ENCODE measurements around the gene OTOS.

OTOS gene

GRCh38 chr2:240135706-240136012 lies 4.8 kb downstream of the OTOS start:
- no peak for DNase-seq

DNA sequence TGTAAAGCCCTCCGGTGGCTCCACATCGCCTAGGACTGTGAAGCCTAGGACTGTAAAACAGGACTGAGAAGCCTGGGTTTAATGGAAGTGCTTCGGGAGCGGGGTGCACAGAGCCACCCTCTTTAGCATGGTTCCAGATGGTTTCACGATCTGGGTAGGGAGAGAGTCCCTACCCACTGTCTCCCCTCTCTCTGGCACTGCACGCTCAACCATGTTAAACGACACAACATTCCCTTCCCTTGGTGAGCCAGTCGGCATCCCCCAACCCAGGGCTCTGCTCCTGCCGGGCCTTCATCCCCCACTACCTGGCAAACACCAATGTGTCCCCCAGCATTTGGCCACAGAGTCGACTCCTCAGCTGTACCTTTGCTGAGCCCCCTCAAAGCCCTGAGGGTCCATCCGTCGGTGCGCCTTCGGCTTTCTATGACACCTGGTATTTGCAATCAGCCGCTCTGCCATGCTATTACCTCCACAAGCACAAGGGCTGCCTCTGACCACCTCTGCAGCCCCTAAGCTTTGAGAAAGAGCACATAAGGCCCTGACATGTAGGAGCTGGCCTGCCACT lies 5.4 kb downstream of the OTOS start:
- no peak for DNase-seq

- no peak for DNase-seq
These were observed 6.0 kb downstream of the OTOS start for GRCh38 chr2:240134466-240134865.

DNA sequence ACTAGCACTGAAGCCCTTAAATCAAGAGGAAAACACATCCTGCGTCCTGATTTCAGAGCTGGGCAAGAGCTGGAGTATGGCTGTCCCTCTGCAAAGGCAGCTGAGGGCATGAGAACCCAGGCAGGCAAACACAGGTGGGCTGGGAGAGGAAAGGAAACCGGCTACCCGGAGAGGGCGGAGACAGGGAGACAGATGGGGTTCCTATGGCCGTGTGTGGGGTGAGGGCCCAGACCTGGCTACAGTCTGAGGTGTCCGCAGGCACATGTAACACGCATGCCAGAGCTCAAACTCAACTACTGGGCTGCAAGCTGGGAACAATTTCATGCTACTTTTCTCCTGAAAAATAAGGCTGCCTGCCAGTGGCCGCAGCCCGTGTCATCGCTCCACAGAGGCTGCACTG lies 7.1 kb downstream of the OTOS start:
- DNase-seq, result no peak

- DNase-seq, result no peak
These were observed 7.8 kb downstream of the OTOS start for GRCh38 chr2:240132651-240132980.

DNA sequence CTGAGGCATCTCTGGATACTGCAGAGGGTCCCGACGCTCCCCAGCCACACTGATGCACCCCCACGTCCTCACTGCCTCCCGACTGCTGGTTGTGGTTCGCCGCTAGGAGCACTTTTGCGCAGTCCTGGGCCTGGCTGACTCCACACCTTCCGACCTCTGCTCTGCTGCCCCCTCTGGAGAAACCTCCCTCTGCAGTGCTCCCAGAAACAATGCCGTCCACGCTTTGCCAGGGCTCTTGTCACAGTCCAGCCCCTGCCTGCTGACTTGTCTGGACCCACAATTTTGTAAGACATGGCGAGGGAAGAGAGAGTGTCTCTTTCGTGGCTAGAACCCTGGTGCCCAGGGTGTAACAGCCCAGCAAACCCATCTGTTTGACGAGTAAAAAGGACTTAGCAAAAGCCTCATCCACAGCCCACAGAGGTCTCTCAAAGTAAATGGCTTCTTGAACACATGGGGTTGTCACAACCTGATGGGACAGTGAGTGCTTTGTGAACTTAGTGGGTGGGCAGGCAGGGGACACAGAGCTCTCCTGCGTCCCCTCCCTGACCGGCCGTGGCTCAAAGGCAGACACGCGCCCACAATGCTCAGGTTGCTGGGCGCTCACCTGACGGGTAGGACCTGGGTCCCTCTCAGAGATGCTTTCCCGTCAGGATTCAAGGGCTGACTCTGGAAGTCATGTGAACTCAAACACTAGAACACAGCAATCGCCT lies 8.4 kb downstream of the OTOS start:
- no peak for DNase-seq

- DNase-seq, result no peak
These were observed 9.2 kb downstream of the OTOS start for GRCh38 chr2:240131296-240131695.

DNA sequence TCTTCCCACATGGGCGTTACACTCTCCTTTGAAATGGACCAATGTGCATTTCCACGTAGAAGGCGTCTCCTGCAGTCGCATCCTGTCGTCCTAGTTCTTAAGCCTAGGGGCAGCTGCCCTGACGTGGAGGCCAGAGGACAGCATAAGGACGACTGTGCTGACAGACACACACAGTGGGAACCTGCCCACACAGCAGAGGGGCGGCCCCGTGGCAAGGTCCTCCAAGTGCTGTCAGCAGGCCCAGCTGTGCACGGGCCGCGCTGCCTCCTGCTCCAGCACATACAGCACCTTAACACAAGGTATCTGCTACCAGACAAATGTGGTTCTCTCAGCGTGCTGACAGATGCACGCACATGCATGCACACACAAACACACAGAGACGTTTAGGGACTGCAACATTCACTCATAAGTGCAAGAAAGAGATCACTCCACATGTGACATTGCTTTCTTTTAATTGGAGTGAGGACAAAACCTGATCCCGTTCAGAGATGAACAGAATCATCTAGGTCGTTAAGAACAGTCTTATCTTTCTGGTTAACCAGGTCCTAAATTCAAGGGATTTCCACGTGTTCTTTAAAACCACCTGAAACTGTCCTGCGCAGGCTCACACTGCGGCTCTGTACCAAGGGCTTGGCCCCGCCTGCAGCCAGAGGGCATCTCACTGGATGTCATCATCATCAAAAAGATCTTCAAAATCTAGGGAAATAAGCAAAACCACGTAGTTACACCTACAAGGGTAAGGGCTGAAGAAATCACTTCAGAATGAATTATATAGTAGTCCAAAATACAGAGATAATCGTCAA lies 9.9 kb downstream of the OTOS start:
- no peak for DNase-seq

DNA sequence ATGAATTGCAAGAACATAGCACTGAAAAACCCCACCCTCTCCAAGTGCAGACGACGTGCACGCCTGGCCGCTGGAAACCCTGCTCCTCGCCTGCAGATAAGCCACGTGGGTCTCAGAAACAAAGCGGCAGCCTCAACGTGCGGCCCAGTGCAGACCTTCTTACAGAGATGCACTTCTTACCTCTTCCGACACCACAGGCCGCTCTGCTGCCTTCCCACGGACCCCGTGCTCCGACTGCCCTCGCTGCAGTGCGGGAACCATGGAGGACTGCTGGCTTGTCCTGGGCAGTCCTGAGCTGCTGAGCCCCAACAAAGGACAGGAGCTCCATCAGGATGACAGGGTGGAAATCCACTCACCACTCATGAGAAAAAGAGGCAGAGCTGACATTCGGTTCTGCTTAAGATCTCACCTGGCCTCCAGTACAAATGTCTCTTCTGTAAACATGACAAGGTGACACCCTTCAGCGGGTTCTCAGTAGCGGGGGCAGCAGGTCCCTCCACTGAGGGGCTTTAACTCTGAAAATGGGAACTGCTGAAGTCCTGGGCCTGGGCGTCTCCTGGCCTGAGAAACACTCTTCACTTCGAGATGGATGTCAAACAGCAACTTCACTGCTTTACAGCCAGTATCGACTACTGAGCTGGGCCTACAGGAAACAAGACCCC lies 10.6 kb downstream of the OTOS start:
- DNase-seq, result no peak

DNA sequence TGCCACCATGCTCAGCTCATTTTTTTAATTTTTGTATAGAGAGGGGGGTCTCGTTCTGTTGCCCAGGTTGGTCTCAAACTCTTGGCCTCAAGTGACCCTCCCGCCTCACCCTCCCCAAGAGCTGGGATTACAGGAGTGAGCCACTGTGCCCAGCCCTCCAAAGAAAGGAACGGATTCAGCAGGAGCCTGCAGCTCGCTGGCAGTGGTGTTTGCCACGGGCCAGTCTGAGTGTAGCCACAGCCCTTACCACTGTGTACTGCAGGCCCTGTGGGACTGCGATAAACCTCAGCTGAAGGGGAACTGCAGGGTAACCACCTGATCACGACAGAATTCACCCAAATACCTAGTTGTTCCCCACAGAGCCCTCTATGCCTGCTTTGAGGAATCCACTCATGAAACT lies 11.1 kb downstream of the OTOS start:
- no peak for DNase-seq

DNA sequence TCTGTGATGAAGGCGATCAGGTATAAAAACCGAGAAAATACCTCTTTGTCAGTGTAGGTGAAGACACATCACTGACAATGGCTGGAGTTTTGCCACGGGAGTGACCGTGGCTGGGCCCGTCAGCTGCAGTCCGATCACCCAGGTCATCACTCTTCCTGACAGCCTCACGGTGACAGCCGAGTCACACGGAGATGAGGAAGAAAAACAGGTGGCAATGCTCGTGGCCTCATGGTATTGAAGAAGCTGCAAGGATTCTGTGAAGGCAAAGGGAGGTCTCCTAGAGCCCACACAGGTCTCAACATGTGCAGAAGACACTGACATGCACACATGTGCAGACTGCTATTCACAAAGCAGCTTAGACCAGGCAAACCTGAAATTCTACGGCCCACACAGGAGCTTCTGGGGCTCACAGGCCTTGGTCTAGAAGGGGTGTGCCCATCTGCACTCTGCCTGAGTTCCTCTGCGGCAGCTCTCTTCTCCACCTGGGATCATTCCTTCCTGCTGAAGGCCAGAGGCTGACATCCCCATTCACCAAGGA lies 11.8 kb downstream of the OTOS start:
- DNase-seq, result no peak

DNA sequence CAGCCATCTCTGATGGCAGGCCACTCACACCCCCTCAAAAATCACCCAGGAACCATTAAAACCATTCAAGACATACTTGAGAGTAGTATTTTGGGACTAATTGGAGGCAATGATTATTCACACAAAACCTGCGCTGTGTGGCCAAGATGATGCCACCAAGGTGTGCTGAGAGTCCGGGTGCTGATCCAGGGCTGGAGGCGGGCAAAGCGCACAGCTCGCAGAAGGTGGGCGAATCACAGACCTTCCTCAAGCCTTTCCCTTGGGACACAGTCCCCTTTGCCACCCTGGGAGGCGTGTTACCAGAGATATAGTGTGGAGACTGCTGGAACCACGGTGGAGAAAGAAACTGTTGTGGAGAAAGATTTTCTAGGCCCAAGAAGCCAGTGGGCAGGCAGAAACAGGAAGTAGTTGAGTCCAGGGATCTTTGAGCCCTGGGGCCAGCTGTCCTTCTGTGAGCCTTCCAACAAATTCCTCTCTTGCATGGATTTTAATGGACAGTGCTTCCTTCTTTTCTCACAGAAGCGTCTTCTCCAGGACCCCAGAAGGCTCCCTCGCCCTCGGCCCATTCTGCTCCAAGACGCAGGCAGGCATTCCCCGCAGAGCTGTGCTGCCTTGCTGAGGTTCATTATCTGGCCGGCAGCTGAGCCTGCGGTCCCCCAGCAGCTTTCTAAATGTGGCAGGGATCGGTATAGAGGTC lies 12.4 kb downstream of the OTOS start:
- DNase-seq, result no peak

GRCh38 chr2:240127191-240127750 lies 13.2 kb downstream of the OTOS start:
- DNase-seq, result no peak

DNA sequence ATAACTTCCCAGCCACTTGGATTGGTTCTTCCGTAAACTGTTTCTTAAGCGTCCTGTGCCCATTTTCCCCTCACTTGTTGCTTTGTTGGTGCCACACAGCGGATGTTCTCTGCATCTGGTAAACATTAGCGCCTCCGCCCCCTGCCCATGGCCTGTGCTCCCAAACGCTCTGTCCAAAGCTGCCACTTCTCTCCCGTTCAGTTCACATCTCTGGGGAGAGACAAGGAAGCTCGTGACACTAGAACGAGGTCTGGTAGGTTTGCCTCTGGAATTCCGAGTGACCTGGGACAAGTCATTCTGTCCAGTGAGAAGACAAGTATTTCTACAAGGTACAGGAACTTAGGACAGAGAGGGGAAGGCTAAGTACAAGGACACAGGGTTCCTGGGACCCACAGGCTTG lies 13.7 kb downstream of the OTOS start:
- DNase-seq, result no peak

GRCh38 chr2:240125742-240126141 lies 14.7 kb downstream of the OTOS start:
- DNase-seq, result no peak

DNA sequence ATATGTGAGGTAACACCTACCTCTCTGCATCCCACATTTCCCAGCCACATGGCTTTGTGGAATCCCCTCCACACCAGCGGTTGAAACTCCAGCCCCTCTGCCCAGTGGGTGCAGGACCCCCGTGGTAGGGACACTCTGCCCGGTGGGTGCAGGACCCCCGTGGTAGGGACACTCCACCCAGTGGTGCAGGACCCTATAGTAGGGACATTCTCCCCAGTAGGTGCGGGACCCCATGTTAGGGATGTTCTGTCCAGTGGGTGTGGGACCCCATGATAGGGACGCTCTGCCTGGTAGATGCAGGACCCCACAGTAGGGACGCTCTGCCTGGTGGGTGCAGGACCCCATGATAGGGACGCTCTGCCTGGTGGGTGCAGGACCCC lies 15.8 kb downstream of the OTOS start:
- DNase-seq, result no peak

DNA sequence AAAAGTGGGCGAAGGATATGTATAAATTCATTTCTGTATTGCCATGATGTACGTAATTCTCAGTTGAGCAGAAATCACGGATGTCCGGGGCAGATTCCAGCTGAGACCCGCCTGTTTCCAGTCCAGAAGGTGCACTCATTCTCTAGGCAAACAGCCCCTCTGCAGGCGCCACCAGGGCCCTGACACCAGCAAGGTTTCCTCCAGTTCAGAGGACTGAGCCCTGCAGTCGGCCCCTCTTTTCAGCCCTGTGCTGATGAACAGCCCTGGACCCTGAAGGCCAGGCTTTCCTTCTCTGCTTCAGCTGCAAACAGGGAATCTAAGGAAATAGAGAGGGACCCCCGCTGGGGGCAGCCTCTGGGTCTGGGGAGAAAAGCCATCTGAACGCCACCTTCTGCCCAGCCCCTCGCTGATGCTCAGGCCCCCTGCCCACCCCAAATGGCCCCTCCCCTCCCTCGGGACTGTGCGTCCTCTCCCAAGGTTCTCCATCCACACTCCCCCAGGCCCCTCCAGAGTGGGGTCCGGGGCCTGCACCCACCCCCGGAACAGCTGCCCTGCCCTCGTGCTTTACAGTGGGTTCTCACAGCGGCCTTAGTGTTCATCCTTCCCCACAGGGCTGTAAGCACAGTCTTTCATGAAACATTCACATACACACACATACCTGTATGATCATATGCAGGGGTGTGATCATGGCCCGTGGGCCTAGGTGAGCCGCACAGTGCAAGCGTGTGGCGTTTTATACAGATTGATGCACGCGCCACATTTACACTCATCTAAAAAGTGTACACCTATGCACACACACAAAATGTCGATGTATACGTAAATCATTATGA lies 16.4 kb downstream of the OTOS start:
- DNase-seq, result no peak

- no peak for DNase-seq
These were observed 18.8 kb downstream of the OTOS start for GRCh38 chr2:240121675-240122074.

DNA sequence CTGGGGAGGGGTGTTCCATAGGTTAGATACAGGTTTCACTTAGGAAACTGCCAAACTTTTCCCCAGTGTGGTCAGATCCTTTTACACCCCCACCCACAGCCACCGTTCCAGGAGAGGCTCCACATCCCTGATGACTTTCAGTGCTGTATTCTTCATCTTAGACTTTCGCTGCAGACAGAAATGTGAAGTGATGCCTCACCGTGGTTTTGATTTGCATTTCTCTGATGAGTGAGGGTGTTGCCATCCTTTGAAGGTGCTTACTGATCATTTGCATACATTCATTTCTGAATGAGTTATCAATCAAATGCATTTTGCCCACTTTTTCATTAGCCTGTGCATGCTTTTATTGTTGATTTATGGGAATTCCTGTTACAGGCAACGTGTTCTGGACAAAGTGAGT lies 19.3 kb downstream of the OTOS start:
- DNase-seq, result no peak

DNA sequence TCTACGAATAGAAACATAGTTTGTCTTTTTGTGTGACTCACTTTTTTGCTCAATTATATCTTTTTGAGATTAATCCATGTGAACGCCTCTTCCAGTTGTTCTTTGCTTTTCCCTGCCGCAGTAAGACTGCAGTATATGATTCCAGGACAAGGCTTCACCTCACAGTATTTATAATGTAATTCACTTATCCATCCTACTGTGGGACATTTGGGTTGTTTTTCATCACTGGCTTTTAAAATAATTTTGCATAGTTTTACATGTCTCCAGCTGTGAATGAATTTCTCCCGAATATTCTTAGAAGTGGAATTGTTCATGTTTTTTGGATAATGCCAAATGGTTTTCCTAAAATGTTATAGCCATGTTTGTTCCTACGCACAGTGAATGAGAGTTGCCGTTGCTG lies 26.2 kb downstream of the OTOS start:
- no peak for DNase-seq

GRCh38 chr2:240112914-240113690 lies 27.4 kb downstream of the OTOS start:
- no peak for DNase-seq
